Measurements from ENCODE around the gene LMAN1.

The LMAN1 gene

DNA sequence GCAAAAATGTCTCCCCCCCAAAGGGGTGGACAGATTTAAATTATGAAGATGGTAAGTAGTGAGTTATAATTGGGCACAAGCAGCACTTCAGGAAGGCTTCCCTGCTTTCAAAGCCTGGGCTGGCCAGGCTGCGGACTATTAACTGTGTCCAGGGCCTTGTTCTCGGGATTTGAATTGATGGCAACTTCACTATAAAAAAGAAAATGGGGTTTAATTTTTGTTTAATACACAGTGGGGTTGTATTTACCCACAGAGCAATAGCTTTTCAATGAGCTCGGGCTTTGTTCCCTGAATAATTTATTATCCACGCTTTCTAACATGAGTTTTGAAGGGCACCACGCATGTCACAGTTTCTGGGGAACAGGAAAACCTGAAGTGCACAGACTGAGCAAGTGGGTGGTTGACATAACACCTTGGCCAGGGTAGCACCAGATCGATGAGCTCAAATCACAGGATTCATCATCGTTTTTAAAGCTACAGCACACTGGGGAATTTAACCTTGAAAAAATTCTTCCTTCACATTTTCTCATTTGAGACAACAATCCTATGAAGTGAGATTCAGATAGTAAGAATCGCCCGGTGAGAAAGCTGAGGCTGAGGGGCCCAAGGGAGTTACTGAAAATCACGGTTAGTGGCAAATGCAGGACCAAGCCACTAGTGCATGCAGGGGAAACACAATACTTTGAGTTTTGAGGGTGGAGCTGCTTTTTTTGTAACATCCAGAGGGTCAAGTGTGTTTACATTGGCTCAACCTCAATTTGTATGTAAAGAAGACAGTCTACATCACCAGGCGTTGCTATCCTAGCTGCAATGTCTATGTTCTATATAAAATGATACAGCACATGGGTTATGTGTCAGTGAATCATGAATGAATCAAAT, 28.9 kb upstream of the LMAN1 start:
- Histone ChIP-seq H3K79me2 (ENCODE audit: insufficient read depth, low read length) (no peaks in the 10 kb centered on the region), H3K9ac (ENCODE audit: low read depth, low read length, poor library complexity, severe bottlenecking) (no peak overlapping the region), H3K36me3 (ENCODE audit: insufficient read depth, low read length) (no peaks in the 10 kb centered on the region), H3F3A (ENCODE audit: low read depth) (no peaks in the 10 kb centered on the region), H3K9me3 (ENCODE audit: insufficient read depth, low read depth, low read length) (no peaks in the 10 kb centered on the region), H3K4me1 (ENCODE audit: insufficient read depth, low read length, poor library complexity, severe bottlenecking) (no peaks in the 10 kb centered on the region), H4K20me1 (ENCODE audit: insufficient read depth, low read length, poor library complexity, severe bottlenecking) (no peaks in the 10 kb centered on the region), H3K27me3 (ENCODE audit: insufficient read depth, low read length, poor library complexity, severe bottlenecking) (no peaks in the 10 kb centered on the region), H3K9me2 (replicated peaks; ENCODE audit: low read depth, low read length) (no peaks in the 10 kb centered on the region), H3K4me2 (ENCODE audit: low read depth, low read length, poor library complexity, severe bottlenecking) (no peak overlapping the region), H3K4me3 (ENCODE audit: low read length, poor library complexity, severe bottlenecking) (no peak overlapping the region), H2AFZ (ENCODE audit: low read length) (no peak overlapping the region)
- TF ChIP-seq EZH2phosphoT487 (IDR thresholded peaks at IDR 0.05; ENCODE audit: borderline replicate concordance) (no peak), CTCF (conservative IDR thresholded peaks at IDR 0.05; ENCODE audit: low read length) (no peak)

- no peak overlapping the region for H3K4me2 ChIP-seq (ENCODE audit: low read depth, low read length, poor library complexity, severe bottlenecking)
- no peaks in the 10 kb centered on the region for H3K9me2 ChIP-seq (replicated peaks; ENCODE audit: low read depth, low read length)
- no peak overlapping the region for H3K9ac ChIP-seq (ENCODE audit: low read depth, low read length, poor library complexity, severe bottlenecking)
- H3K9me3 ChIP-seq (ENCODE audit: insufficient read depth, low read depth, low read length) = no peaks in the 10 kb centered on the region
- no peaks in the 10 kb centered on the region for H3F3A ChIP-seq (ENCODE audit: low read depth)
- H3K4me1 ChIP-seq (ENCODE audit: insufficient read depth, low read length, poor library complexity, severe bottlenecking) = no peaks in the 10 kb centered on the region
- TF ChIP-seq EZH2phosphoT487 (IDR thresholded peaks at IDR 0.05; ENCODE audit: borderline replicate concordance) (no peak), CTCF (conservative IDR thresholded peaks at IDR 0.05; ENCODE audit: low read length) (no peak)
- H4K20me1 ChIP-seq (ENCODE audit: insufficient read depth, low read length, poor library complexity, severe bottlenecking) = no peaks in the 10 kb centered on the region
- H3K27me3 ChIP-seq (ENCODE audit: insufficient read depth, low read length, poor library complexity, severe bottlenecking) = no peaks in the 10 kb centered on the region
- no peak overlapping the region for H3K4me3 ChIP-seq (ENCODE audit: low read length, poor library complexity, severe bottlenecking)
- no peak overlapping the region for H2AFZ ChIP-seq (ENCODE audit: low read length)
- no peaks in the 10 kb centered on the region for H3K79me2 ChIP-seq (ENCODE audit: insufficient read depth, low read length)
- no peaks in the 10 kb centered on the region for H3K36me3 ChIP-seq (ENCODE audit: insufficient read depth, low read length)
Measured at GRCh38 chr18:59386909-59387686, 28.0 kb upstream of the LMAN1 start.

- Histone ChIP-seq H3K9me3 (ENCODE audit: insufficient read depth, low read depth, low read length) (no peaks in the 10 kb centered on the region), H3K4me2 (ENCODE audit: low read depth, low read length, poor library complexity, severe bottlenecking) (no peak overlapping the region), H2AFZ (ENCODE audit: low read length) (no peak overlapping the region), H4K20me1 (ENCODE audit: insufficient read depth, low read length, poor library complexity, severe bottlenecking) (no peaks in the 10 kb centered on the region), H3K9ac (ENCODE audit: low read depth, low read length, poor library complexity, severe bottlenecking) (no peak overlapping the region), H3K27me3 (ENCODE audit: insufficient read depth, low read length, poor library complexity, severe bottlenecking) (no peaks in the 10 kb centered on the region), H3F3A (ENCODE audit: low read depth) (no peaks in the 10 kb centered on the region), H3K9me2 (replicated peaks; ENCODE audit: low read depth, low read length) (no peaks in the 10 kb centered on the region), H3K79me2 (ENCODE audit: insufficient read depth, low read length) (no peaks in the 10 kb centered on the region), H3K4me3 (ENCODE audit: low read length, poor library complexity, severe bottlenecking) (no peak overlapping the region), H3K36me3 (ENCODE audit: insufficient read depth, low read length) (no peaks in the 10 kb centered on the region), H3K4me1 (ENCODE audit: insufficient read depth, low read length, poor library complexity, severe bottlenecking) (no peaks in the 10 kb centered on the region)
- TF ChIP-seq CTCF (conservative IDR thresholded peaks at IDR 0.05; ENCODE audit: low read length) = no peak
- no peak for TF ChIP-seq EZH2phosphoT487 (IDR thresholded peaks at IDR 0.05; ENCODE audit: borderline replicate concordance)
Measured at GRCh38 chr18:59385191-59385590, 26.1 kb upstream of the LMAN1 start.
